ENCODE data around the gene BTD.

BTD gene

GRCh38 chr3:15558581-15558980 is 43.0 kb upstream of the BTD start:
- H3K27ac ChIP-seq, result no peak overlapping the region
- no peak for TF ChIP-seq CTCF (IDR thresholded peaks at IDR 0.05; ENCODE audit: low read depth, low read length, missing control alignments)
- no peak overlapping the region for H3K4me3 ChIP-seq (ENCODE audit: low read depth, low read length)

GRCh38 chr3:15562560-15562959 is 39.0 kb upstream of the BTD start:
- H3K4me3 ChIP-seq (ENCODE audit: low read depth, low read length), result no peak overlapping the region
- peaks cover 24% of the 10 kb centered on the region for H3K36me3 ChIP-seq (replicated peaks)
- no peak for DNase-seq
- no peak for TF ChIP-seq CTCF (IDR thresholded peaks at IDR 0.05; ENCODE audit: low read depth, low read length, missing control alignments)
- in situ Hi-C loops (cut with HindIII; ENCODE audit: low pct_ligation_motif_present, low sequenced_read_pairs), result no loop called here
- H3K27me3 ChIP-seq (replicated peaks), result no peaks in the 10 kb centered on the region
- H3K27ac ChIP-seq, result no peak overlapping the region

More at GRCh38 chr3:15558581-15558980, 43.0 kb upstream of the BTD start:
- Histone ChIP-seq H3K27me3 (replicated peaks) (no peaks in the 10 kb centered on the region), H3K36me3 (replicated peaks) (peaks cover 18% of the 10 kb centered on the region)
- no peak for DNase-seq
- in situ Hi-C loops (cut with HindIII; ENCODE audit: low pct_ligation_motif_present, low sequenced_read_pairs), result no loop called here

- in situ Hi-C loops (cut with HindIII; ENCODE audit: low pct_ligation_motif_present, low sequenced_read_pairs), result no loop called here
- TF ChIP-seq CTCF (IDR thresholded peaks at IDR 0.05; ENCODE audit: low read depth, low read length, missing control alignments), result no peak
- H3K36me3 ChIP-seq (replicated peaks), result peaks cover 28% of the 10 kb centered on the region
Observed at GRCh38 chr3:15563190-15563589, 38.4 kb upstream of the BTD start.

GRCh38 chr3:15572138-15572537 is 29.4 kb upstream of the BTD start:
- peaks cover 18% of the 10 kb centered on the region for H3K36me3 ChIP-seq (replicated peaks)
- in situ Hi-C loops (cut with HindIII; ENCODE audit: low pct_ligation_motif_present, low sequenced_read_pairs), result no loop called here
- H3K27me3 ChIP-seq (replicated peaks), result no peaks in the 10 kb centered on the region
- H3K4me3 ChIP-seq (ENCODE audit: low read depth, low read length), result no peak overlapping the region
- no peak overlapping the region for H3K27ac ChIP-seq
- no peak for TF ChIP-seq CTCF (IDR thresholded peaks at IDR 0.05; ENCODE audit: low read depth, low read length, missing control alignments)
- DNase-seq, result no peak

More at GRCh38 chr3:15563190-15563589, 38.4 kb upstream of the BTD start:
- no peak overlapping the region for H3K27ac ChIP-seq
- no peak for DNase-seq
- no peaks in the 10 kb centered on the region for H3K27me3 ChIP-seq (replicated peaks)
- no peak overlapping the region for H3K4me3 ChIP-seq (ENCODE audit: low read depth, low read length)

GRCh38 chr3:15575446-15575845 is 26.1 kb upstream of the BTD start:
- DNase-seq, result no peak
- no peaks in the 10 kb centered on the region for H3K27me3 ChIP-seq (replicated peaks)
- H3K27ac ChIP-seq, result no peak overlapping the region
- H3K36me3 ChIP-seq (replicated peaks), result peaks cover 14% of the 10 kb centered on the region
- TF ChIP-seq CTCF (IDR thresholded peaks at IDR 0.05; ENCODE audit: low read depth, low read length, missing control alignments), result no peak
- in situ Hi-C loops (cut with HindIII; ENCODE audit: low pct_ligation_motif_present, low sequenced_read_pairs), result no loop called here
- no peak overlapping the region for H3K4me3 ChIP-seq (ENCODE audit: low read depth, low read length)

- Histone ChIP-seq H3K27ac (no peak overlapping the region), H3K27me3 (replicated peaks) (no peaks in the 10 kb centered on the region), H3K4me3 (ENCODE audit: low read depth, low read length) (no peak overlapping the region), H3K36me3 (replicated peaks) (peaks cover 14% of the 10 kb centered on the region)
- in situ Hi-C loops (cut with HindIII; ENCODE audit: low pct_ligation_motif_present, low sequenced_read_pairs), result no loop called here
- TF ChIP-seq CTCF (IDR thresholded peaks at IDR 0.05; ENCODE audit: low read depth, low read length, missing control alignments), result no peak
- no peak for DNase-seq
Observed at GRCh38 chr3:15576475-15576874, 25.1 kb upstream of the BTD start.
